Measurements from ENCODE around the gene ZCCHC2. TPM values are rescaled to one million over a fixed set of nuclear protein-coding genes. Genes with fewer than 3 reads are reported as not detected.

ZCCHC2 gene
- total RNA-seq, 1 experiment from 2014 or later, result 43.5 TPM

- BruUV-seq (replicated peaks), result no TSS peak
- Mint-ChIP-seq H3K36me3 (ENCODE audit: insufficient read depth, unreplicated experiment) (peaks cover 48% of the 10 kb centered on the region), H3K4me1 (ENCODE audit: low read depth, unreplicated experiment) (peaks cover 31% of the 10 kb centered on the region), H3K4me3 (ENCODE audit: low read depth, unreplicated experiment) (no peak overlapping the region), H3K9me3 (ENCODE audit: low read depth, unreplicated experiment) (no peaks in the 10 kb centered on the region), H3K27me3 (ENCODE audit: unreplicated experiment) (no peaks in the 10 kb centered on the region), H3K27ac (ENCODE audit: unreplicated experiment) (no peak overlapping the region)
- CTCF ChIA-PET, result no interaction called here
- intact Hi-C loops (cut with micrococcal nuclease; ENCODE audit: unreplicated experiment), result no loop called here
- no peak for DNase-seq
- no peak for TF ChIP-seq CTCF (IDR thresholded peaks at IDR 0.05; ENCODE audit: unreplicated experiment)
Measured at GRCh38 chr18:62538881-62539280, 16.1 kb downstream of the ZCCHC2 start.

GRCh38 chr18:62539284-62540165 lies 16.7 kb downstream of the ZCCHC2 start:
- H3K27me3 Mint-ChIP-seq (ENCODE audit: unreplicated experiment), result no peaks in the 10 kb centered on the region
- no peak for TF ChIP-seq CTCF (IDR thresholded peaks at IDR 0.05; ENCODE audit: unreplicated experiment)
- H3K9me3 Mint-ChIP-seq (ENCODE audit: low read depth, unreplicated experiment), result no peaks in the 10 kb centered on the region
- no peak for DNase-seq
- no TSS peak for BruUV-seq (replicated peaks)
- H3K4me3 Mint-ChIP-seq (ENCODE audit: low read depth, unreplicated experiment), result no peak overlapping the region
- no peak overlapping the region for H3K27ac Mint-ChIP-seq (ENCODE audit: unreplicated experiment)
- H3K4me1 Mint-ChIP-seq (ENCODE audit: low read depth, unreplicated experiment), result peaks cover 25% of the 10 kb centered on the region
- CTCF ChIA-PET, result no interaction called here
- intact Hi-C loops (cut with micrococcal nuclease; ENCODE audit: unreplicated experiment), result no loop called here
- peaks cover 45% of the 10 kb centered on the region for H3K36me3 Mint-ChIP-seq (ENCODE audit: insufficient read depth, unreplicated experiment)

- H3K4me3 Mint-ChIP-seq (ENCODE audit: low read depth, unreplicated experiment), result no peak overlapping the region
- no TSS peak for BruUV-seq (replicated peaks)
- TF ChIP-seq CTCF (IDR thresholded peaks at IDR 0.05; ENCODE audit: unreplicated experiment), result no peak
- no peak for DNase-seq
- H3K27ac Mint-ChIP-seq (ENCODE audit: unreplicated experiment), result no peak overlapping the region
- intact Hi-C loops (cut with micrococcal nuclease; ENCODE audit: unreplicated experiment), result no loop called here
- no peaks in the 10 kb centered on the region for H3K27me3 Mint-ChIP-seq (ENCODE audit: unreplicated experiment)
- no peaks in the 10 kb centered on the region for H3K9me3 Mint-ChIP-seq (ENCODE audit: low read depth, unreplicated experiment)
- CTCF ChIA-PET, result no interaction called here
- peaks cover 9% of the 10 kb centered on the region for H3K4me1 Mint-ChIP-seq (ENCODE audit: low read depth, unreplicated experiment)
- peaks cover 44% of the 10 kb centered on the region for H3K36me3 Mint-ChIP-seq (ENCODE audit: insufficient read depth, unreplicated experiment)
Measured at GRCh38 chr18:62543021-62543420, 20.2 kb downstream of the ZCCHC2 start.

- no peak overlapping the region for H3K27ac Mint-ChIP-seq (ENCODE audit: unreplicated experiment)
- no peak for DNase-seq
- H3K36me3 Mint-ChIP-seq (ENCODE audit: insufficient read depth, unreplicated experiment), result peaks cover 47% of the 10 kb centered on the region
- CTCF ChIA-PET, result no interaction called here
- H3K27me3 Mint-ChIP-seq (ENCODE audit: unreplicated experiment), result no peaks in the 10 kb centered on the region
- no peak for TF ChIP-seq CTCF (IDR thresholded peaks at IDR 0.05; ENCODE audit: unreplicated experiment)
- intact Hi-C loops (cut with micrococcal nuclease; ENCODE audit: unreplicated experiment), result no loop called here
- no peaks in the 10 kb centered on the region for H3K4me1 Mint-ChIP-seq (ENCODE audit: low read depth, unreplicated experiment)
- H3K9me3 Mint-ChIP-seq (ENCODE audit: low read depth, unreplicated experiment), result no peaks in the 10 kb centered on the region
- BruUV-seq (replicated peaks), result no TSS peak
- no peak overlapping the region for H3K4me3 Mint-ChIP-seq (ENCODE audit: low read depth, unreplicated experiment)
Measured at GRCh38 chr18:62545098-62545497, 22.3 kb downstream of the ZCCHC2 start.
